HepG2 (cell line): ENCODE results near the gene WNT5A. TPM values are rescaled to one million over a fixed set of nuclear protein-coding genes. Genes with fewer than 3 reads are reported as not detected.

ENCODE experiments used
- CREB1 ChIP-seq, 2 experiments: fragments of 450-650 bp in 1 of 2; IDR thresholded peaks; 2 replicates each; pipeline ENCODE4 v1.6.1; 2016 to 2017; ENCODE audit warnings: control low read depth in 1 of 2, mild to moderate bottlenecking in 1 of 2, missing compliant biosample characterization in 1 of 2, missing genetic modification characterization in 1 of 2
- GABPA ChIP-seq, 2 experiments: IDR thresholded peaks; 2 replicates each; pipeline ENCODE4 v1.6.1; 2011 to 2016; ENCODE audit warnings: low read depth in 2 of 2, low read length in 1 of 2, missing biosample characterization in 1 of 2, missing genetic modification characterization in 1 of 2
- HNF4A ChIP-seq: sonication (generic); formaldehyde crosslinking; IDR thresholded peaks from 2 replicates; pipeline ENCODE4 v1.4.0; 2020; ENCODE audit warnings: missing genetic modification reagents
- KDM6A ChIP-seq: IDR thresholded peaks from 2 replicates; pipeline ENCODE4 v1.6.1; 2016; ENCODE audit warnings: low read depth
- MAZ ChIP-seq, 2 experiments: sonication (generic) in 1 of 2; formaldehyde crosslinking in 1 of 2; IDR thresholded peaks; 2 replicates each; pipeline versions ENCODE4 v1.5.0 to v1.6.1; 2012 to 2020; ENCODE audit warnings: low read depth in 2 of 2, mild to moderate bottlenecking in 2 of 2, borderline replicate concordance in 1 of 2, improper control_type of control experiment in 1 of 2, low read length in 1 of 2, missing genetic modification reagents in 1 of 2, moderate library complexity in 1 of 2
- ZFP1 ChIP-seq: IDR thresholded peaks from 2 replicates; pipeline ENCODE4 v1.6.1; 2016
- ZNF335 ChIP-seq: sonication (generic); formaldehyde crosslinking; IDR thresholded peaks from 2 replicates; pipeline ENCODE4 v1.4.0; 2020; ENCODE audit warnings: missing genetic modification reagents
- ZNF629 ChIP-seq: sonication (generic); formaldehyde crosslinking; conservative IDR thresholded peaks from 2 replicates; pipeline ENCODE4 v1.5.0; 2020; ENCODE audit warnings: missing genetic modification reagents
- ZNF652 ChIP-seq: IDR thresholded peaks from 2 replicates; pipeline ENCODE4 v1.6.1; 2016; ENCODE audit warnings: low read depth, borderline replicate concordance
- polyA plus RNA-seq, 8 experiments: library from polyadenylated mRNA; depleted of rRNA in 3 of 8; stranded (reverse) in 7 of 8; unstranded in 1 of 8; fragments of >200 nt; fragmentation: Illumina TruSeq in 4 of 8; extraction: Trizol in 4 of 8; gene quantifications; 2 replicates each; pipeline versions ENCODE4 v1.2.1 to v1.2.3, GENCODE V29; 2011 to 2016; ENCODE audit warnings: low read depth in 4 of 8, missing spikeins in 1 of 8, mixed read lengths in 1 of 8; ENCODE audit not compliant: insufficient read depth in 1 of 8
- total RNA-seq, 5 experiments: library from RNA; depleted of rRNA; stranded (reverse); fragments of >200 nt; fragmentation: Illumina TruSeq; extraction: Trizol; gene quantifications; 2 replicates each; pipeline ENCODE4 v1.2.3, GENCODE V29; 2016; ENCODE audit warnings: low read depth in 1 of 5
- TF ChIP-seq, protein P1 (sequence below): IDR thresholded peaks from 2 replicates; pipeline ENCODE4 v1.6.1; 2016; ENCODE audit warnings: mild to moderate bottlenecking
- TF ChIP-seq, protein P2 (sequence below): sonication (generic); formaldehyde crosslinking; IDR thresholded peaks from 2 replicates; pipeline ENCODE4 v1.4.0; 2020; ENCODE audit warnings: missing genetic modification reagents
- TF ChIP-seq, protein P3 (sequence below): sonication (generic); formaldehyde crosslinking; IDR thresholded peaks from 2 replicates; pipeline ENCODE4 v1.4.0; 2020; ENCODE audit warnings: mild to moderate bottlenecking, missing genetic modification reagents
- TF ChIP-seq, protein P4 (sequence below), 2 experiments: sonication (generic) in 1 of 2; formaldehyde crosslinking in 1 of 2; IDR thresholded peaks; 2 replicates each; pipeline versions ENCODE4 v1.4.0 to v1.6.1; 2016 to 2020; ENCODE audit warnings: borderline replicate concordance in 1 of 2, low read depth in 1 of 2, mild to moderate bottlenecking in 1 of 2, missing genetic modification reagents in 1 of 2
- TF ChIP-seq, protein P5 (sequence below): sonication (generic); formaldehyde crosslinking; IDR thresholded peaks from 2 replicates; pipeline ENCODE4 v1.5.1; 2020; ENCODE audit warnings: mild to moderate bottlenecking, moderate library complexity, missing genetic modification reagents

The WNT5A gene
- total and polyA plus RNA-seq, 2 of the 13 experiments (the other 11 are each of a cell fraction or from before 2014, with no cell fraction given) = not detected

DNA sequence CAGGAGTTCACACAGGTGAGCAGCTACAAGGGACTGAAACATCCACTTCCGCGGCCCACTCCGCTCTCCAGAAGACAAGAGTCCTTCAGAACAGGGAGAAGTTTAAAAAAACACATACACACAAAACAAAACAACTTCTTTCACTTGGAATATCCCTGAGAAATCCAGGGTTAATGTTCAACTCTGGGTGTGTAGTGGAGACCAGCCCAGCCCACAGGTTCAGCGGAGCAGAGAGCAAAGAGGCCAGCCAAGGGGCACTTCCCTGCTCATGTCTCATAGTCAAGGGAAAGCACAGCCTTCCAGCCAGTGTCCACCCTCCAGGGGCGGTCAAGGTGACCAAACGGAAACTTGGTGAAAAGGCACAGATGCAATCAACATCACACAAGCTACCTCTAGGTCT, 41.6 kb downstream of the WNT5A start (continued):
- TF ChIP-seq MAZ (IDR thresholded peaks at IDR 0.05; ENCODE audit: borderline replicate concordance, low read depth, low read length) (no peak), MAZ (CRISPR knock-in tag; IDR thresholded peaks at IDR 0.05; ENCODE audit: low read depth) (no peak), ZNF652 (peak; percentile 24; the same call in 1 of the 2 replicates), ZNF629 (CRISPR knock-in tag) (no peak), CREB1 (IDR thresholded peaks at IDR 0.05) (no peak), CREB1 (CRISPR knock-in tag; IDR thresholded peaks at IDR 0.05) (no peak), GABPA (IDR thresholded peaks at IDR 0.05; ENCODE audit: low read depth, low read length) (no peak), GABPA (CRISPR knock-in tag; IDR thresholded peaks at IDR 0.05; ENCODE audit: low read depth) (0 out of 2 replicates have a peak, but pooled peaks have one; percentile 22), ZFP1 (no peak), KDM6A (CRISPR knock-in tag) (no peak), HNF4A (CRISPR knock-in tag) (0 out of 2 replicates have a peak, but pooled peaks have one; percentile 27), ZNF335 (CRISPR knock-in tag) (no peak)
- TF ChIP-seq, protein P1, sequence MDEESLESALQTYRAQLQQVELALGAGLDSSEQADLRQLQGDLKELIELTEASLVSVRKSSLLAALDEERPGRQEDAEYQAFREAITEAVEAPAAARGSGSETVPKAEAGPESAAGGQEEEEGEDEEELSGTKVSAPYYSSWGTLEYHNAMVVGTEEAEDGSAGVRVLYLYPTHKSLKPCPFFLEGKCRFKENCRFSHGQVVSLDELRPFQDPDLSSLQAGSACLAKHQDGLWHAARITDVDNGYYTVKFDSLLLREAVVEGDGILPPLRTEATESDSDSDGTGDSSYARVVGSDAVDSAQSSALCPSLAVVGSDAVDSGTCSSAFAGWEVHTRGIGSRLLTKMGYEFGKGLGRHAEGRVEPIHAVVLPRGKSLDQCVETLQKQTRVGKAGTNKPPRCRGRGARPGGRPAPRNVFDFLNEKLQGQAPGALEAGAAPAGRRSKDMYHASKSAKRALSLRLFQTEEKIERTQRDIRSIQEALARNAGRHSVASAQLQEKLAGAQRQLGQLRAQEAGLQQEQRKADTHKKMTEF = no peak
- TF ChIP-seq, protein P2, sequence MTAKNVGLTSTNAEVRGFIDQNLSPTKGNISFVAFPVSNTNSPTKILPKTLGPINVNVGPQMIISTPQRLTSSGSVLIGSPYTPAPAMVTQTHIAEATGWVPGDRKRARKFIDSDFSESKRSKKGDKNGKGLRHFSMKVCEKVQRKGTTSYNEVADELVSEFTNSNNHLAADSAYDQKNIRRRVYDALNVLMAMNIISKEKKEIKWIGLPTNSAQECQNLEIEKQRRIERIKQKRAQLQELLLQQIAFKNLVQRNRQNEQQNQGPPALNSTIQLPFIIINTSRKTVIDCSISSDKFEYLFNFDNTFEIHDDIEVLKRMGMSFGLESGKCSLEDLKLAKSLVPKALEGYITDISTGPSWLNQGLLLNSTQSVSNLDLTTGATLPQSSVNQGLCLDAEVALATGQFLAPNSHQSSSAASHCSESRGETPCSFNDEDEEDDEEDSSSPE (CRISPR knock-in tag) = no peak
- TF ChIP-seq, protein P3, sequence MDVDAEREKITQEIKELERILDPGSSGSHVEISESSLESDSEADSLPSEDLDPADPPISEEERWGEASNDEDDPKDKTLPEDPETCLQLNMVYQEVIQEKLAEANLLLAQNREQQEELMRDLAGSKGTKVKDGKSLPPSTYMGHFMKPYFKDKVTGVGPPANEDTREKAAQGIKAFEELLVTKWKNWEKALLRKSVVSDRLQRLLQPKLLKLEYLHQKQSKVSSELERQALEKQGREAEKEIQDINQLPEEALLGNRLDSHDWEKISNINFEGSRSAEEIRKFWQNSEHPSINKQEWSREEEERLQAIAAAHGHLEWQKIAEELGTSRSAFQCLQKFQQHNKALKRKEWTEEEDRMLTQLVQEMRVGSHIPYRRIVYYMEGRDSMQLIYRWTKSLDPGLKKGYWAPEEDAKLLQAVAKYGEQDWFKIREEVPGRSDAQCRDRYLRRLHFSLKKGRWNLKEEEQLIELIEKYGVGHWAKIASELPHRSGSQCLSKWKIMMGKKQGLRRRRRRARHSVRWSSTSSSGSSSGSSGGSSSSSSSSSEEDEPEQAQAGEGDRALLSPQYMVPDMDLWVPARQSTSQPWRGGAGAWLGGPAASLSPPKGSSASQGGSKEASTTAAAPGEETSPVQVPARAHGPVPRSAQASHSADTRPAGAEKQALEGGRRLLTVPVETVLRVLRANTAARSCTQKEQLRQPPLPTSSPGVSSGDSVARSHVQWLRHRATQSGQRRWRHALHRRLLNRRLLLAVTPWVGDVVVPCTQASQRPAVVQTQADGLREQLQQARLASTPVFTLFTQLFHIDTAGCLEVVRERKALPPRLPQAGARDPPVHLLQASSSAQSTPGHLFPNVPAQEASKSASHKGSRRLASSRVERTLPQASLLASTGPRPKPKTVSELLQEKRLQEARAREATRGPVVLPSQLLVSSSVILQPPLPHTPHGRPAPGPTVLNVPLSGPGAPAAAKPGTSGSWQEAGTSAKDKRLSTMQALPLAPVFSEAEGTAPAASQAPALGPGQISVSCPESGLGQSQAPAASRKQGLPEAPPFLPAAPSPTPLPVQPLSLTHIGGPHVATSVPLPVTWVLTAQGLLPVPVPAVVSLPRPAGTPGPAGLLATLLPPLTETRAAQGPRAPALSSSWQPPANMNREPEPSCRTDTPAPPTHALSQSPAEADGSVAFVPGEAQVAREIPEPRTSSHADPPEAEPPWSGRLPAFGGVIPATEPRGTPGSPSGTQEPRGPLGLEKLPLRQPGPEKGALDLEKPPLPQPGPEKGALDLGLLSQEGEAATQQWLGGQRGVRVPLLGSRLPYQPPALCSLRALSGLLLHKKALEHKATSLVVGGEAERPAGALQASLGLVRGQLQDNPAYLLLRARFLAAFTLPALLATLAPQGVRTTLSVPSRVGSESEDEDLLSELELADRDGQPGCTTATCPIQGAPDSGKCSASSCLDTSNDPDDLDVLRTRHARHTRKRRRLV (CRISPR knock-in tag) = no peak
- TF ChIP-seq, protein P4, sequence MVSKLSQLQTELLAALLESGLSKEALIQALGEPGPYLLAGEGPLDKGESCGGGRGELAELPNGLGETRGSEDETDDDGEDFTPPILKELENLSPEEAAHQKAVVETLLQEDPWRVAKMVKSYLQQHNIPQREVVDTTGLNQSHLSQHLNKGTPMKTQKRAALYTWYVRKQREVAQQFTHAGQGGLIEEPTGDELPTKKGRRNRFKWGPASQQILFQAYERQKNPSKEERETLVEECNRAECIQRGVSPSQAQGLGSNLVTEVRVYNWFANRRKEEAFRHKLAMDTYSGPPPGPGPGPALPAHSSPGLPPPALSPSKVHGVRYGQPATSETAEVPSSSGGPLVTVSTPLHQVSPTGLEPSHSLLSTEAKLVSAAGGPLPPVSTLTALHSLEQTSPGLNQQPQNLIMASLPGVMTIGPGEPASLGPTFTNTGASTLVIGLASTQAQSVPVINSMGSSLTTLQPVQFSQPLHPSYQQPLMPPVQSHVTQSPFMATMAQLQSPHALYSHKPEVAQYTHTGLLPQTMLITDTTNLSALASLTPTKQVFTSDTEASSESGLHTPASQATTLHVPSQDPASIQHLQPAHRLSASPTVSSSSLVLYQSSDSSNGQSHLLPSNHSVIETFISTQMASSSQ (IDR thresholded peaks at IDR 0.05; ENCODE audit: low read depth) = peak; percentile 58; the same call in 1 of the 2 replicates
- TF ChIP-seq, protein P4 (CRISPR knock-in tag; IDR thresholded peaks at IDR 0.05; ENCODE audit: borderline replicate concordance) = no peak
- TF ChIP-seq, protein P5, sequence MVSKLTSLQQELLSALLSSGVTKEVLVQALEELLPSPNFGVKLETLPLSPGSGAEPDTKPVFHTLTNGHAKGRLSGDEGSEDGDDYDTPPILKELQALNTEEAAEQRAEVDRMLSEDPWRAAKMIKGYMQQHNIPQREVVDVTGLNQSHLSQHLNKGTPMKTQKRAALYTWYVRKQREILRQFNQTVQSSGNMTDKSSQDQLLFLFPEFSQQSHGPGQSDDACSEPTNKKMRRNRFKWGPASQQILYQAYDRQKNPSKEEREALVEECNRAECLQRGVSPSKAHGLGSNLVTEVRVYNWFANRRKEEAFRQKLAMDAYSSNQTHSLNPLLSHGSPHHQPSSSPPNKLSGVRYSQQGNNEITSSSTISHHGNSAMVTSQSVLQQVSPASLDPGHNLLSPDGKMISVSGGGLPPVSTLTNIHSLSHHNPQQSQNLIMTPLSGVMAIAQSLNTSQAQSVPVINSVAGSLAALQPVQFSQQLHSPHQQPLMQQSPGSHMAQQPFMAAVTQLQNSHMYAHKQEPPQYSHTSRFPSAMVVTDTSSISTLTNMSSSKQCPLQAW (CRISPR knock-in tag) = peak; percentile 70; the same call in 1 of the 2 replicates
